ENCODE results near the gene RPL35A. TPM values are rescaled to one million over a fixed set of nuclear protein-coding genes. Genes with fewer than 3 reads are reported as not detected.
"Not testable (repeated sequence)": the region's sequence is repeated elsewhere in the genome, so short reads cannot be mapped to it uniquely, and the experiment has no call there.

RPL35A gene
- total RNA-seq, 1 experiment from 2014 or later, result 1,563 TPM

GRCh38 chr3:197926418-197926817, 23.6 kb upstream of the RPL35A start:
- Histone ChIP-seq H2BK20ac (ENCODE audit: low read depth, low read length, poor library complexity, severe bottlenecking) (no peak overlapping the region), H3K79me1 (ENCODE audit: insufficient read depth, low read depth, low read length, poor library complexity, severe bottlenecking) (no peaks in the 10 kb centered on the region), H3K9ac (ENCODE audit: extremely low read depth, insufficient read length, low read length) (no peak overlapping the region), H3K14ac (ENCODE audit: insufficient read depth, low read length) (no peak overlapping the region), H2AFZ (ENCODE audit: low read length) (no peak overlapping the region), H3K27ac (ENCODE audit: insufficient read length, low read depth, low read length) (no peak overlapping the region), H4K91ac (ENCODE audit: insufficient read length, low read depth, low read length) (no peak overlapping the region), H3K23ac (ENCODE audit: insufficient read length, low read depth, low read length) (no peak overlapping the region), H3K4me1 (ENCODE audit: insufficient read depth, low read length) (no peaks in the 10 kb centered on the region), H2AK5ac (ENCODE audit: insufficient read length, low read length) (no peak overlapping the region), H3K4me2 (ENCODE audit: insufficient read depth, insufficient read length, low read length) (no peak overlapping the region), H2BK5ac (ENCODE audit: insufficient read length, low read length) (no peak overlapping the region), H2BK120ac (ENCODE audit: low read depth, low read length, poor library complexity, severe bottlenecking) (no peak overlapping the region), H3K56ac (ENCODE audit: insufficient read length, low read depth, low read length) (no peak overlapping the region), H3K9me3 (ENCODE audit: control insufficient read depth, low read depth, low read length) (no peaks in the 10 kb centered on the region), H3T11ph (ENCODE audit: low read length) (no peak overlapping the region), H3K18ac (ENCODE audit: insufficient read length, low read depth, low read length) (no peak overlapping the region), H2BK12ac (ENCODE audit: insufficient read length, low read depth, low read length) (no peak overlapping the region), H3K23me2 (ENCODE audit: insufficient read length, low read depth, low read length, poor library complexity, severe bottlenecking) (no peaks in the 10 kb centered on the region), H4K5ac (ENCODE audit: insufficient read length, low read depth, low read length) (no peak overlapping the region), H4K8ac (replicated peaks; ENCODE audit: insufficient read length, low read depth, low read length) (no peak overlapping the region), H3K27me3 (ENCODE audit: insufficient read depth, low read length) (no peaks in the 10 kb centered on the region), H2BK15ac (ENCODE audit: low read depth, low read length) (no peak overlapping the region), H3K4ac (ENCODE audit: low read depth, low read length) (no peak overlapping the region), H3K79me2 (ENCODE audit: insufficient read depth, low read length) (no peaks in the 10 kb centered on the region), H4K20me1 (ENCODE audit: control insufficient read depth, insufficient read depth, insufficient read length) (no peaks in the 10 kb centered on the region)
- TF ChIP-seq CTCF (conservative IDR thresholded peaks at IDR 0.05), result peak; percentile 73
- peak; percentile 67 for DNase-seq
- Mint-ChIP-seq H3K4me1 (no peaks in the 10 kb centered on the region), H3K27ac (no peak overlapping the region; a peak in 1 of 7 replicates), H3K9me3 (peaks cover 3% of the 10 kb centered on the region in 2 experiments; a peak in 1 of 5 replicates), H3K36me3 (ENCODE audit: insufficient read depth in 1 of 3, low read depth in 3 of 3) (peaks cover 4 to 5% (median 4%) of the 10 kb centered on the region in 3 experiments; a peak in 5 of 7 replicates), H3K4me3 (no peak overlapping the region), H3K27me3 (ENCODE audit: low read depth) (no peaks in the 10 kb centered on the region; the same call in 1 of the 2 replicates)
- WGBS (ENCODE audit: extremely low coverage, insufficient read length, low lambda C conversion rate), result no CpG with 5 or more reads among the region's 7 CpGs

- H3K79me2 ChIP-seq (ENCODE audit: insufficient read depth, low read length); H2BK15ac ChIP-seq (ENCODE audit: low read depth, low read length); DNase-seq; H3K23ac ChIP-seq (ENCODE audit: insufficient read length, low read depth, low read length); H3K23me2 ChIP-seq (ENCODE audit: insufficient read length, low read depth, low read length, poor library complexity, severe bottlenecking); H2BK20ac ChIP-seq (ENCODE audit: low read depth, low read length, poor library complexity, severe bottlenecking); H2AFZ ChIP-seq (ENCODE audit: low read length); H3T11ph ChIP-seq (ENCODE audit: low read length); H4K20me1 ChIP-seq (ENCODE audit: control insufficient read depth, insufficient read depth, insufficient read length); H3K36me3 Mint-ChIP-seq (ENCODE audit: insufficient read depth in 1 of 3, low read depth in 3 of 3); H3K9me3 ChIP-seq (ENCODE audit: control insufficient read depth, low read depth, low read length); H2BK5ac ChIP-seq (ENCODE audit: insufficient read length, low read length); H3K4me2 ChIP-seq (ENCODE audit: insufficient read depth, insufficient read length, low read length); H3K18ac ChIP-seq (ENCODE audit: insufficient read length, low read depth, low read length); H2BK12ac ChIP-seq (ENCODE audit: insufficient read length, low read depth, low read length); H3K9ac ChIP-seq (ENCODE audit: extremely low read depth, insufficient read length, low read length); H3K9me3 Mint-ChIP-seq; H3K4me3 Mint-ChIP-seq; H4K91ac ChIP-seq (ENCODE audit: insufficient read length, low read depth, low read length); H3K4me1 ChIP-seq (ENCODE audit: insufficient read depth, low read length); H3K27ac Mint-ChIP-seq; H3K27ac ChIP-seq (ENCODE audit: insufficient read length, low read depth, low read length); H4K5ac ChIP-seq (ENCODE audit: insufficient read length, low read depth, low read length); H2AK5ac ChIP-seq (ENCODE audit: insufficient read length, low read length); H3K4ac ChIP-seq (ENCODE audit: low read depth, low read length); H4K8ac ChIP-seq (replicated peaks; ENCODE audit: insufficient read length, low read depth, low read length); H3K4me1 Mint-ChIP-seq; H3K27me3 Mint-ChIP-seq (ENCODE audit: low read depth); H3K27me3 ChIP-seq (ENCODE audit: insufficient read depth, low read length); H2BK120ac ChIP-seq (ENCODE audit: low read depth, low read length, poor library complexity, severe bottlenecking); H3K79me1 ChIP-seq (ENCODE audit: insufficient read depth, low read depth, low read length, poor library complexity, severe bottlenecking); H3K56ac ChIP-seq (ENCODE audit: insufficient read length, low read depth, low read length); H3K14ac ChIP-seq (ENCODE audit: insufficient read depth, low read length): not testable (repeated sequence)
- WGBS (ENCODE audit: extremely low coverage, insufficient read length, low lambda C conversion rate), result no CpG with 5 or more reads among the region's 3 CpGs
These were observed 22.4 kb upstream of the RPL35A start for GRCh38 chr3:197927578-197927977.
